Measurements from ENCODE around the gene TLE5.
"Not testable (repeated sequence)": the region's sequence is repeated elsewhere in the genome, so short reads cannot be mapped to it uniquely, and the experiment has no call there.

TLE5 gene

DNA sequence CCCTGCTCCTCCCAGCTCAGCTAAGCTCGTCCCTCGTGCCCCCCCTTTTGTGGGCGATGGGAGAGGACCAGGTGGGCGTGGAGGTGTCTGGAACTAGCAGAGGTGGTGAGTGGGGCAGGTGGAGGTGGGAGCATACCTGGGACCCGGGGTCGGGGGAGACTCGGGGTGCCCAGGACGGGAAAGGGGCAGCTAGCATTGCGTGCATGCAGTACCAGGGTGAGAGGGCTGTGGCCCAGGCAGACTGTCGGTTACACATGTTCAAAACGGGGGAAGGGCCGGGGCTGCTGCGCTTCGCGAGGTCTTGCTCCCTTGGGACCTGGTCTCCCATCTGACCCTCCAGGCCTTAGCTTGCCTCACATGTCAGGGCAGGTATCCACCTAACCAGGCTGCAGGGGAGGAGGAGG, 9.1 kb downstream of the TLE5 start:
- Histone ChIP-seq H3K27ac (ENCODE audit: low read length) (no peak overlapping the region), H3K9me3 (ENCODE audit: control insufficient read depth, insufficient read depth, low read length) (no peaks in the 10 kb centered on the region), H3K4me3 (ENCODE audit: low read length) (no peak overlapping the region), H3K4me1 (ENCODE audit: control insufficient read depth, insufficient read depth, low read length) (peaks cover 4% of the 10 kb centered on the region; the same call in 1 of the 2 replicates), H3K27me3 (ENCODE audit: control insufficient read depth, insufficient read depth, low read length) (no peaks in the 10 kb centered on the region), H3K36me3 (ENCODE audit: control insufficient read depth, insufficient read depth, low read length) (peaks cover 4% of the 10 kb centered on the region; the same call in 1 of the 2 replicates)
- DNase-seq (ENCODE audit: low read depth, low spot score) = no peak
- WGBS (ENCODE audit: insufficient coverage, insufficient read length) = no CpG with 5 or more reads among the region's 15 CpGs

DNA sequence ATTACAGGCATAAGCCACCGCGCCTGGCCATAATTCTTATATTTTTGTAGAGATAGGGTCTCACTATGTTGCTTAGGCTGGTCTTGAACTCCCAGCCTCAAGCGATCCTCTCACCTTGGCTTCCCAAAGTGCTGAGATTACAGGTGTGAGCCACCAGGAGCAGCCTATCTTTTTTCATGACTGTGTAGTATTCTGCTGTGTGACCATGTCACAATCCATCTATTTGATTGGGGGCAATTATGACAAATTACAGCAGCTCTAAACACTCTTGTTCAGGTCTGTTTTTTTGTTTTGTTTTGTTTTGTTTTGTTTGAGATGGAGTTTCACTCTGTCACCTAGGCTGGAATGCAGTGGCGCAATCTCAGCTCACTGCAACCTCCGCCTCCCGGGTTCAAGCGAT, 12.3 kb downstream of the TLE5 start:
- H3K4me3 ChIP-seq (ENCODE audit: low read length); H3K27me3 ChIP-seq (ENCODE audit: control insufficient read depth, insufficient read depth, low read length); H3K9me3 ChIP-seq (ENCODE audit: control insufficient read depth, insufficient read depth, low read length); DNase-seq (ENCODE audit: low read depth, low spot score); H3K36me3 ChIP-seq (ENCODE audit: control insufficient read depth, insufficient read depth, low read length); H3K4me1 ChIP-seq (ENCODE audit: control insufficient read depth, insufficient read depth, low read length); H3K27ac ChIP-seq (ENCODE audit: low read length): not testable (repeated sequence)
- no CpG with 5 or more reads among the region's 7 CpGs for WGBS (ENCODE audit: insufficient coverage, insufficient read length)

- Histone ChIP-seq H3K4me3 (ENCODE audit: low read length) (no peak overlapping the region), H3K9me3 (ENCODE audit: control insufficient read depth, insufficient read depth, low read length) (no peaks in the 10 kb centered on the region), H3K4me1 (ENCODE audit: control insufficient read depth, insufficient read depth, low read length) (peaks cover 4% of the 10 kb centered on the region; the same call in 1 of the 2 replicates), H3K27ac (ENCODE audit: low read length) (no peak overlapping the region), H3K36me3 (ENCODE audit: control insufficient read depth, insufficient read depth, low read length) (no peaks in the 10 kb centered on the region), H3K27me3 (ENCODE audit: control insufficient read depth, insufficient read depth, low read length) (no peaks in the 10 kb centered on the region)
- no peak for DNase-seq (ENCODE audit: low read depth, low spot score)
- no CpG with 5 or more reads among the region's 3 CpGs for WGBS (ENCODE audit: insufficient coverage, insufficient read length)
Observed at GRCh38 chr19:3049089-3049488, 13.2 kb downstream of the TLE5 start.

DNA sequence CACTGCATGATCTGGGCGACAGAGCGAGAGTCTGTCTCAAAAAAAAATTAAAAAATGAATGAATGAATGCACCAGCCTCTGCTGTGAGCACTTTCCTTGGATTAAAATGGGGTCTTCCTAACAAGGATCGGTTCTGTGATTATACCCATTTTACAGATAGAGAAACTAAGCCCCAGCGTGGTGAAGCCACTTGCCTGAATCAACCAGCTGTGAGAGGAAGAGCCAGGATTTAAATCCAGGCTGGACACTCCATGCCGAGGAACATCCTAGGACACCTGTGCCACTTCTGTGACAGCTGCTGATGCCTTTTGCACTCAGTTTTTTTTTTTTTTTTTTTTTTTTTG, 14.1 kb downstream of the TLE5 start:
- Histone ChIP-seq H3K27me3 (ENCODE audit: control insufficient read depth, insufficient read depth, low read length) (no peaks in the 10 kb centered on the region), H3K36me3 (ENCODE audit: control insufficient read depth, insufficient read depth, low read length) (no peaks in the 10 kb centered on the region), H3K4me1 (ENCODE audit: control insufficient read depth, insufficient read depth, low read length) (0 out of 2 replicates have a peak, but pooled peaks cover 2% of the 10 kb centered on the region), H3K27ac (ENCODE audit: low read length) (no peak overlapping the region), H3K9me3 (ENCODE audit: control insufficient read depth, insufficient read depth, low read length) (no peaks in the 10 kb centered on the region), H3K4me3 (ENCODE audit: low read length) (no peak overlapping the region)
- no CpG with 5 or more reads among the region's 5 CpGs for WGBS (ENCODE audit: insufficient coverage, insufficient read length)
- DNase-seq (ENCODE audit: low read depth, low spot score) = no peak

DNA sequence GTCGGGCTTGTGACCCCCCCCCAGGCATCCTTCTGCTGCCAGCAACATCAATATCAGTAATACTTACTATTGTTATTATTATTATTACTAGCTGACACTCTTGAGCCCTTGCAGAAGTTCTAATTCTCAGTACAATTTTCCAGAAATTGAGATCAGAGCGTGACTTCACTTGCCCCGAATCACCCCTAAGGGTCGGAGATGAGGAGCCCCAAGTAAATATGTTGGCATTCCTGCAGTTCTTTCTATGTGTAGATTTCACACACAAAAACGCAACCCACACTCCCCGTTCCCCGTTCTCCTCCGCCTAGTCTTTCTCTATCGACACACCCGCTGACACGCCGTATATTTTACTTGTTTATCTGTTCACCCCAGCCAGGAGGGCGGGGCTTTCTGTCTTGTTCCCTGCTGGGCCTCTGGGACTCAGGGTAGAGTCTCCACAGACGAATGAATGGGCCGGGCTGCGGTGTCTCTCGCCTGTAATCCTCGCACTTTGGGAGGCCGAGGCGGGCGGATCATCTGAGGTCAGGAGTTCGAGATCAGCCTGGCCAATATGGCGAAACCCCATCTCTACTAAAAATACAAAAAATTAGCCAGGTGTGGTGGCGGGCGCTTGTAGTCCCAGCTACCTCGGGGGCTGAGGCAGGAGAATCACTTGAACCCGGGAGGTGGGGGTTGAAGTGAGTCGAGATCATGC, 14.7 kb downstream of the TLE5 start:
- Histone ChIP-seq H3K9me3 (ENCODE audit: control insufficient read depth, insufficient read depth, low read length) (no peaks in the 10 kb centered on the region), H3K4me3 (ENCODE audit: low read length) (peak overlapping the region; percentile 38; the same call in 1 of the 2 replicates), H3K4me1 (ENCODE audit: control insufficient read depth, insufficient read depth, low read length) (0 out of 2 replicates have a peak, but pooled peaks cover 2% of the 10 kb centered on the region), H3K27me3 (ENCODE audit: control insufficient read depth, insufficient read depth, low read length) (no peaks in the 10 kb centered on the region), H3K27ac (ENCODE audit: low read length) (no peak overlapping the region), H3K36me3 (ENCODE audit: control insufficient read depth, insufficient read depth, low read length) (no peaks in the 10 kb centered on the region)
- DNase-seq (ENCODE audit: low read depth, low spot score) = no peak
- no CpG with 5 or more reads among the region's 28 CpGs for WGBS (ENCODE audit: insufficient coverage, insufficient read length)

DNA sequence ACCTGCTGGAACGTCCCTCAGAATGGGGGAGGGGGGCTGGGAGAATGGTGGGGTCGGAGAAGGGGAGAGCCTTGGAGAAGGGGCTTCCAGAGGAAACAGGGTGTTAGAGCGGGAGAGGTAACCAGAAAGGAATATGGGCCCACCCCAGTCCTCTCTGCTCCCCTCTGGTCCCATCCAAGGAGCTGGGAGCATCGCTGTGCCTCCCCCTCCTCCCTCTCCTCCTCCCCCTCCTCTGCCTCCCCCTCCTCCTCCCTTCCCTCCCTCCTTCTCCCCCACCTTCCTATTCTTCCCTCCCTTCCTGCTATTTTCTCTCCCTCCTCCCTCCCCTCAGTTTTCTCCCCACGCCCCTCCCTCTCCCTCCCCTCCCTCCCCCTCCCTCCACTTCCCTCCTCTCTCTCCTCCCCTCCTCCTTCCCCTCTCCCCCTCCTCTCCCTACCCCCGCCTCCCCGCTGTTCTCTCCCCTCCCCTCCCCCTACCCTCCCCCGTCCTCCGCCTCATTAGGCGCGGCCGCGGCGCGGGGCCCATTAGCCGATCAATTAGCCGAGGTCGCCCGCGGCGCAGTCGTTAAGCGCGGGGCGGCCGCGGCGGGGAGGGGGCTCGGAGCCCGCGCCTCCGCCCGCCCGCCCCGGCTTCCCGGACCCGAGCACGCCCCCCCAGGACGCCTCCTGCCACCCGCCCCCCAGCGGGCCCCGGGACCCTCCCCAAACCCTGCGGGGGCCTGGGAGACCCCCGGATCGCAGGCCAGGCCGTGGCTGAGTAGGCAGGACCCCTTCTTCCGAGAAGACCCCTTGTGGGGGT, 15.4 kb downstream of the TLE5 start:
- Histone ChIP-seq H3K36me3 (ENCODE audit: control insufficient read depth, insufficient read depth, low read length) (no peaks in the 10 kb centered on the region), H3K4me3 (ENCODE audit: low read length) (peak overlapping the region; percentile 38; the same call in 1 of the 2 replicates), H3K27me3 (ENCODE audit: control insufficient read depth, insufficient read depth, low read length) (no peaks in the 10 kb centered on the region), H3K9me3 (ENCODE audit: control insufficient read depth, insufficient read depth, low read length) (no peaks in the 10 kb centered on the region), H3K27ac (ENCODE audit: low read length) (no peak overlapping the region), H3K4me1 (ENCODE audit: control insufficient read depth, insufficient read depth, low read length) (0 out of 2 replicates have a peak, but pooled peaks cover 2% of the 10 kb centered on the region)
- no CpG with 5 or more reads among the region's 47 CpGs for WGBS (ENCODE audit: insufficient coverage, insufficient read length)
- no peak for DNase-seq (ENCODE audit: low read depth, low spot score)

GRCh38 chr19:3045885-3046697, 16.2 kb downstream of the TLE5 start:
- Histone ChIP-seq H3K4me3 (ENCODE audit: low read length) (peak overlapping the region; percentile 34; the same call in 1 of the 2 replicates), H3K27me3 (ENCODE audit: control insufficient read depth, insufficient read depth, low read length) (no peaks in the 10 kb centered on the region), H3K36me3 (ENCODE audit: control insufficient read depth, insufficient read depth, low read length) (no peaks in the 10 kb centered on the region), H3K4me1 (ENCODE audit: control insufficient read depth, insufficient read depth, low read length) (0 out of 2 replicates have a peak, but pooled peaks cover 2% of the 10 kb centered on the region), H3K27ac (ENCODE audit: low read length) (no peak overlapping the region), H3K9me3 (ENCODE audit: control insufficient read depth, insufficient read depth, low read length) (no peaks in the 10 kb centered on the region)
- no peak for DNase-seq (ENCODE audit: low read depth, low spot score)
- WGBS (ENCODE audit: insufficient coverage, insufficient read length) = no CpG with 5 or more reads among the region's 16 CpGs

DNA sequence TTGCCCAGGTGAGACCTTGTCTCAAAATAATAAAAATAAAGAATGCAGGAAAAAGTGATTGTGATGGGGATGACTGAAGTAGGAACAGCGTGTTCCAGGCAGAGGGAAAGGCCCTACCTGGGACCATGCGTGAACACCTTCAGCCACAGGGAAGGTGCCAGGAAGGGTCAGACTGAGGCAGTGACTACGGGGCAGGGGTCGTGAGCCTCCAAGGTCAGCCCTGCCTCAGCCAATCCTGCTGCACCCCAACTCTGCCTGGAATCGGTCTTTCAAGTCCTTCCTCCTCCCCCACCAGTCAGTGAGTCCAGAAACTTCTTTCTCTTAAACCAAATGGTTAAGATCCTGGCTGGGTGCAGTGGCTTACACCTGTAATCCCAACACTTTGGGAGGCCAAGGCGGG, 17.1 kb downstream of the TLE5 start:
- no peak for DNase-seq (ENCODE audit: low read depth, low spot score)
- no CpG with 5 or more reads among the region's 6 CpGs for WGBS (ENCODE audit: insufficient coverage, insufficient read length)
- H3K27ac ChIP-seq (ENCODE audit: low read length) = no peak overlapping the region
- H3K9me3 ChIP-seq (ENCODE audit: control insufficient read depth, insufficient read depth, low read length) = no peaks in the 10 kb centered on the region
- H3K4me3 ChIP-seq (ENCODE audit: low read length) = no peak overlapping the region
- 0 out of 2 replicates have a peak, but pooled peaks cover 2% of the 10 kb centered on the region for H3K4me1 ChIP-seq (ENCODE audit: control insufficient read depth, insufficient read depth, low read length)
- no peaks in the 10 kb centered on the region for H3K36me3 ChIP-seq (ENCODE audit: control insufficient read depth, insufficient read depth, low read length)
- no peaks in the 10 kb centered on the region for H3K27me3 ChIP-seq (ENCODE audit: control insufficient read depth, insufficient read depth, low read length)

DNA sequence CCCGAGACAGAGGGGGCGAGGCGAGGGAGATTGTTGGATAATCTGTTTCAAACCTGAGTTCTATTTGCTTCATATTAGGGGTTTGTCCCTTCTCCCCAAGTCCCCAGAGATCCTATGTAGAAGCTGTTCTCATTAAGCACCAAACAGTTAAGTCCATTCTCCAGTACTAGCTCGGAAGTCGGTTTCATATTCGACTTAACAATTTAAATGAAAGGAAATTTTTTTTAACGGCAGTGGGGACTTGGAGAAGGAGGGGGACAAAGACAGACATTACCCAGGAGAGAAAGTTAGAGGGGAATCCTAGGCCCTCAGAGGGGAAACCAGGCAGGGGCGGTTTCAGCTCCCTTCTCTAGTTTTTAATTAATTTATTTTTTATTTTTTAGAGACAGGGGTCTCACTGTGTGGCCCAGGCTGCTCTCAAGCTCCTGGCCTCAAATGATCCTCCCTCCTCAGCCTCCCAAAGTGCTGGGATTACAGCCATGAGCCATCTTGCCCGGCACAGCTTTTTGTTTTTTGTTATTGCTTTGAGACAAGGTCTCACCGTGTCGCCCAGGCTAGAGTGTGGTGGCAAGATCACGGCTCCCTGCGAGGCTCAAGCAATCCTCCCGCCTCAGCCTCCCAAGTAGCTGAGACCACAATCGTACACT, 19.6 kb downstream of the TLE5 start:
- DNase-seq (ENCODE audit: low read depth, low spot score) = no peak
- H3K36me3 ChIP-seq (ENCODE audit: control insufficient read depth, insufficient read depth, low read length) = no peaks in the 10 kb centered on the region
- no peaks in the 10 kb centered on the region for H3K9me3 ChIP-seq (ENCODE audit: control insufficient read depth, insufficient read depth, low read length)
- H3K4me1 ChIP-seq (ENCODE audit: control insufficient read depth, insufficient read depth, low read length) = 0 out of 2 replicates have a peak, but pooled peaks cover 2% of the 10 kb centered on the region
- H3K27me3 ChIP-seq (ENCODE audit: control insufficient read depth, insufficient read depth, low read length) = no peaks in the 10 kb centered on the region
- no peak overlapping the region; the same call in 1 of the 2 replicates for H3K4me3 ChIP-seq (ENCODE audit: low read length)
- no peak overlapping the region for H3K27ac ChIP-seq (ENCODE audit: low read length)
- WGBS (ENCODE audit: insufficient coverage, insufficient read length) = no CpG with 5 or more reads among the region's 15 CpGs

Data from iPS DF 6.9 (cell line).